ENCODE data around the gene MCOLN3.
"Not testable (repeated sequence)": the region's sequence is repeated elsewhere in the genome, so short reads cannot be mapped to it uniquely, and the experiment has no call there.

The MCOLN3 gene

GRCh38 chr1:85047472-85048295, 616 bp downstream of the MCOLN3 start:
- peak; percentile 40 for DNase-seq

- DNase-seq: no peak
Measured at GRCh38 chr1:85047144-85047471, 1.2 kb downstream of the MCOLN3 start.

DNA sequence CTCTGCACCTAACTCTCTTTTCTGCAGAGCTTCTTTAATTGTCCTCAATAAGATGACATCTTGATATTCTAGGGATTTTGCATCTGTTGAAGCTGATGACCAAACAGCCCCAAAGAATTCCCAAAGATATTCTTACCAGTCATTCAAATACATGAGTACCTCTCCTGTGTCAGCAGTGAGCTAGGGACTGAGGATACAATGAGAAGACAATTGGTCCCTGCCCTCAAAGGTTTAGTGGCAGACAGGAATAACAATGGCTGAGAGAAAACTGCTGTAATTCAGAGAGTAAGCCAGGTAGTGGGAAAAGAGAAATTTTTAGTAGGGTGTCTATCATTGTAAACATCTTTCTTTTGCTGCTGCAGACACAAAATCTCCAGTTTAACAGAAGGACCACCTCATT, 5.9 kb downstream of the MCOLN3 start:
- no peak for DNase-seq

GRCh38 chr1:85041793-85042192, 6.5 kb downstream of the MCOLN3 start:
- no peak for DNase-seq

GRCh38 chr1:85033221-85033620, 15.1 kb downstream of the MCOLN3 start:
- no peak for DNase-seq

GRCh38 chr1:85030536-85030935, 17.8 kb downstream of the MCOLN3 start:
- DNase-seq: no peak

- no peak for DNase-seq
Measured at GRCh38 chr1:85028151-85028550, 20.1 kb downstream of the MCOLN3 start.

DNA sequence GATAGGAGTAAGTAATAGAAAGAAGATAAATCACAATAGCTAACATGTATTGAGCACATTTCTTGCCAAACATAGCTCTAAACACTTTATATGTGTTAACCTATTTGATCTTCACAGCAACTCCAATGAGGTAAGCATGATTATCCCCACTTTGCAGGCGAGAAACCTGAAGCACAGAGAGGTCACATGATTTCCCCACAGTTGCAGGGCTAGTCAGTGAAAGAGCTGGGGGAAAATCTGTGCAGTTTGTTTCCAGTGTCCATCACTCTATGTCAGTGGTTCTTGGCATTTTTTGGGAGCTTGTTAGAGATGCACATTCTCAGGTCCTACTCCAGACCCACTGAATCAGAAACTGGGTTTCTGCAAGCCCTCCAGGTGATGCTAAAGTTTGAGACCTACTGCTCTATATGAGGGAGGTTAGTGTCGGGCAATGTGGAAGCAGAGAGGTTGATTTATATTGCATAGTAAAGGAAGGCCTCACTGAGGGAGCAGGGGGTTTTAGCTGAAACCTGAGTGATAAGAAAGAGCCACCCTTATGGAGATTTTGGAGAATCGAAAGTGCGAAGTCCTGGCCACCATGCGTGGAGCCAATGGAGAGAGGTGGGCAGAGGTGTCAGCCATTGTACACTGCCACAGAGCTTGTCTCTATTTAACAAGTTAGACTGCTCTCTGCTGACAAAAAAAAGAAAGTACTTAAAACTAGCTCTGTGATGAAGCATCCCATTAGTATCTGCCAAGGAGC, 20.9 kb downstream of the MCOLN3 start:
- DNase-seq: no peak

- DNase-seq: no peak
Measured at GRCh38 chr1:85025940-85026339, 22.4 kb downstream of the MCOLN3 start.

DNA sequence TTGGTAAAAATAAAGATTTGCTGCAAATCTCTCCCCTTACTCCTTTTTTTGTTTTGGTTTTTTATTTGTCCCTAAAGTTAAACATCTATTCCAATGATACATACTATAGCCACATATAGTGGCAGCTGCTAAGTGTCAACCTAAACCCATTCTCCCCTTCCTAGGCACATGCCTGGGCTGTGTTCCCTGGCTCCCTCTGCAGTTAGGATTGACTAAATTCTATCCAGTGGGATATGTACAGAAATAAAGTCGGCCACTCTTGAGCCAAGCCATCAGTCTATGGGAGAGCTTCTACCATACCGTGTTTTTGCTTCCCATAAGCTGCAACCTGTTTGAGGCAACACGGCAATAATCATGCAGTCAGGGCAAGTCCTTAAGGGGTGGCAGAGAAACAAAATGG, 23.6 kb downstream of the MCOLN3 start:
- DNase-seq: no peak

- no peak for DNase-seq
Measured at GRCh38 chr1:85022700-85023099, 25.6 kb downstream of the MCOLN3 start.

- DNase-seq: no peak
Measured at GRCh38 chr1:85019994-85020393, 28.3 kb downstream of the MCOLN3 start.

GRCh38 chr1:85015826-85016225, 32.5 kb downstream of the MCOLN3 start:
- DNase-seq: no peak

- DNase-seq: not testable (repeated sequence)
Measured at GRCh38 chr1:85005641-85006040, 42.7 kb downstream of the MCOLN3 start.

DNA sequence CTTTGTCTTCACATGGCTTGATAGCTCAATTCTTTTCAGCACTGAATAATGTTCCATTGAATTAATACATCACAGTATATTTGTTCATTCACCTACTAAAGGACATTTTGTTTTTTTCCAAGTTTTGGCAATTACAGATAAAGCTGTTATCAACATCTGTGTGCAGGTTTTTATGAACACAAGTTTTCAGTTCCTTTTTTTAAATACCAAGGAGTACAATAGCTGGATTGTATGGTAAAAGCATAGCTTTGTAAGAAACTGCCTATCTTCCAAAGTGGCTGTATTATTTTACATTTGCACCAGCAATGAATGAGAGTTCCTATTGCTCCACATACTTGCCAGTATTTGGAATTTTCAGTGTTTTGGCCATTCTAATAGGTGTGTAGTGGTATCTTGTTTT, 46.6 kb downstream of the MCOLN3 start:
- no peak for DNase-seq

DNA sequence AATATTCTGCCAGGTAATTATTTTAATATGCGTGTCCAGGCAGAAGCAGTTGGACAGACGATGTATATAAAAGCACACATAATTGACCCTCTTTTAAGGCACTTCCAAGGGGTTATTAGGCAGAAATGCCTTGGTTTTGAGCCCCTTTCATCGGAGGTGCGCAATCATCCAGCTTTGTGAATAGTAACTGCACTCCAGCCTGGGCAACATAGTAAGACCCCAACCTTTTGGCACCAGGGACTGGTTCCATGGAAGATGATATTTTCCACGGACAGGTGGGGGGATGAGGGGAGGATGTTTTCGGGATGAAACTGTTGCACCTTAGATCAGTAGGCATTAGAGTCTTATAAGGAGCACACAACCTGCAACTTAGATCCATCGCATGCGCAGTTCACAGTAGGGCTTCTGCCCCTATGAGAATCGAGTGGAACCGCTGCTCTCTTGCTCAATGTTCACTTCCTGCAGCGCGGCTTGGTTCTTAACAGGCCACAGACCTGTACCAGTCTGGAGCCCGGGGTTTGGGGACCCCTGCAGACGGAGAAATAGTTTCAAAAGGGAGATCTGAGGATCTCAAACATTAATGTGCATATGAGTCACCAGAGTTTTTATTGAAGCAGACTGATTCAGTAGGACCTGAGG, 49.5 kb downstream of the MCOLN3 start:
- DNase-seq: no peak

DNA sequence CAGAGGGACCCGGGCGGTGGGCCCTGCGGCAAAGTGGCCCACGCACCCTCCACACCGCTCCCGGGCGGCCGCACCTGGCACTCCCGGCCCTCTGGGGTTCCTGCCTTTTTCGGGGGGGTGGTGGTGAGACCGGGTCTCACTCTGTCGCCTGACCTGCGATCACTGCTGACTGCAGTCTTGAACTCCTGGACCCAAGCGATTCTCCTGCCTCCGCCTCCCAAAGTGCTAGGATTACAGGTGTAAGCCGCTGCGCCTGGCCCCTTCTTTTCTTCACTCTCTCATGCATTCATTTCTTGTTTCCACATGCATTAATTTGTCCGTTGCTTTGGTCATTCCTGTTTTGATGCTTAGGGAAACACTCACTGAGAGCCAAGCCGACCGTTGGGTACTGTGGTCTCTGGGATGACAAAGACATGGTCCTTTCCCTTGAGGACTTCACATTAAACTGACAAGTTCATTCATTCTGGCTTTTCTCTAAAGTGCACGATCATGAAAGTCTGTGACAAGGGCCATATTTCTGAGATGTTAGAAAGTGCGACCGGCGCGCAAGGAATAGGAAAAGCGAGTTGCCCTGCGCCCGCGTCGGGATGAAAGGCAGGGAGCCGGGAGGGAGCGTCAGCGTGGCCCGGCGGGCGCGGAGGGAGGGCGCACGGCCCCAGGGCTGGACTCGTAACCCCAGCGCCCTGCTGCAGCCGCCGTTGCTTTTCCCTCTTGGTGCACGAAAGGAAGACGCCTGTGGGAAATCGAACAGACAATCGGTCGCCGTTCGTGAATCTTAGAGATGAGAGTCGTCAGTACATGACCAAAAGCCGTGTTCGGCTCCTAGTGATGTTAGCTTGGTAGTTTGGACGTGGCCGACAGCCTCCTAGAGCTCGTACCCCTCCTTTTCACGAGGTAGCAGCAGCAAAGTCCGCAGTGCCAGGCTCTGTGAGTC, 50.4 kb downstream of the MCOLN3 start:
- no peak for DNase-seq

- DNase-seq: peak; percentile 39
Measured at GRCh38 chr1:84996846-84997666, 51.2 kb downstream of the MCOLN3 start, which contains the start of gene MCOLN2. MCOLN2 (minus strand) TSS chr1:84997113; CDS start chr1:84996872, 241 bp downstream.

DNA sequence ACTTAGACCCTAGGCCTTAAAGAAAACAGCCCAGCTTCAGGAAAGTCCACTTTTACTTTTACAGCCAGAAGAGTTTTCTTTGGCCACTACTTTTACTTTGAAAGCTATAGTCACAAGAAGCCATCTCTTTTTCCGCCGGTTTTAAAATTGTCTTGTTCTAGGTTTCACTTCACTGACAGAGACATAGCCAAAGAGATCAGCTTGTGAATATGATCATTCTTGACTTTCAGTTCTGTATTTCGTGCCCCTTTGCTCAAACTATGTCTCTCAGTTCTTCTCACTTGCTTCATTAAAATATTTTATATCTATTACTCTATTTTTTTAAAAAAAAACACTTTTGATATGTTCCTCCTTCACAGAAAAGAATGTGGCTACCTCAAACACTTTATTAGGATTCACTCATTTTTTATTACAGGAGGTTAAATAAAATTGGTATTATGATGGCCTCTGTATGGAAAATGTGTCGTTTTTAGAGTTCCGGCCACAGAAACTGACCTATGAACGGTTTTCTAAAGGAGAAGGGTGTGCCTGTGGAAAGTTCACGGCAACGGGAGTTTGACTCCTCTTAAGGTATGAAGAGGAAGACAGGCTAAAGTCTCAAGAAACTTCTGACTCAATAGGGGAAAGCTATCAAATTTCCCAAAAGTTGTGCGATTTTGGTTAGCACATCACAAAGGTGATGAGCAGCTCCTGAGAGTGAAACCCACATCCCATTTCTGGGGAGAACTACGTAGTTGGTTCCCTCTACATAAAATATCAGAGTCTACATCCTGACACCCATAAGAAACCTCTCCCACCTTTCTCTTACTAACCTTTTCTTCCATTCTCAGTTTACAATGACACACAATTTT, 52.6 kb downstream of the MCOLN3 start:
- DNase-seq: no peak

DNA sequence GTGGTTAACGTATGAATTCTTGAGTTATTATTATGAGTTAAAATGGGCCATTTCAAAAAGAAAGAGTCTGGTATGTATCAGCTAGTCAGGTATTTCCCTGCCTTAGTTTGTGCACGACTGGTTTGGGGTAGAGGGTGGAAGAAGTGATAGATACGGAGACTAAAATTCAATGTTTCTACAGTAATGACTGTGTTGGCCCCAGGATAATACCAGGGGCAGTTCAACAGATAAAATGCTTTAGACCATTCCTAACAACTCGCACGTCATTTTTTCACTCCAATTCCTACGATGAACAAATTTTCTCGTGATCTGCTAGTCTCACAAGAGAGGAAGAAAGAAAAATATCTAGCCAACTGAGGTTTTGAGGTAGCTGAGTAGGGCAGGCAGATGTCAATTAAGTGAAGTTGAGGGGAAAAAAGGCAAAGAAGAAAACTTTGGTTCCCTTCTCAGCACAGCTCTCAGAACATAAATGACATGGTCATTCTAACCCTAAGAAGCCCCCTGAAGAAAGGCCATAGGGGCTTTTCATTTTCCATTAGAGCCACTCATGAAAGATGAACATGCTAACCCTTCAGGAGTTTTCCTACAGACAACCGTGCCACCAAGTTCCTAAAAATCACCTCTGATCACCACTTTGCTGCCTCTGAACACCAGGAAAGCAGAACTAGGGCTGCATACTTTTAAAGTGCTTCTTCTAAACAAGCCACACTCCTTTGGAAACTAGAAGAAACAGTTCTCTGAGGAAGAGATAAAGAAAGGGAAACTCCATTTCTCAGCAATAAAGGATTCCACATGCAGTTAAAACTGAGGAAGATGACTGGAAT, 57.0 kb downstream of the MCOLN3 start:
- DNase-seq: no peak

All from COR-L47 (cell line).